SK-N-SH (cell line): ENCODE measurements around the gene C18orf54.

Experiments
- EP300 ChIP-seq, 2 experiments: IDR thresholded peaks; 2 replicates each; pipeline versions ENCODE4 v1.4.0 to v1.6.1; 2012; ENCODE audit warnings: borderline replicate concordance in 1 of 2, low read depth in 1 of 2, low read length in 1 of 2
- EZH2phosphoT487 ChIP-seq: fragments of 200-600 bp; sonication (generic); IDR thresholded peaks from 2 replicates; pipeline ENCODE4 v1.6.1; 2017; ENCODE audit warnings: low read depth, mixed run types, mild to moderate bottlenecking, antibody characterized with exemption, moderate library complexity, borderline replicate concordance
- FOXM1 ChIP-seq: IDR thresholded peaks from 2 replicates; pipeline ENCODE4 v1.4.0; 2012; ENCODE audit warnings: low read depth, mild to moderate bottlenecking
- GABPA ChIP-seq: IDR thresholded peaks from 2 replicates; pipeline ENCODE4 v1.4.0; 2012; ENCODE audit warnings: low read depth, mild to moderate bottlenecking
- MEF2A ChIP-seq: IDR thresholded peaks from 2 replicates; pipeline ENCODE4 v1.4.0; 2012; ENCODE audit warnings: low read depth, borderline replicate concordance
- POLR2AphosphoS5 ChIP-seq: IDR thresholded peaks from 2 replicates; pipeline ENCODE4 v1.6.1; 2012; ENCODE audit warnings: low read depth, low read length
- SMC3 ChIP-seq: IDR thresholded peaks from 2 replicates; pipeline ENCODE4 v1.6.1; 2012; ENCODE audit warnings: low read depth, low read length, improper control_type of control experiment
- TAF1 ChIP-seq: IDR thresholded peaks from 2 replicates; pipeline ENCODE4 v1.6.1; 2012; ENCODE audit warnings: low read depth, mild to moderate bottlenecking, low read length, moderate library complexity, borderline replicate concordance
- TEAD4 ChIP-seq: IDR thresholded peaks from 2 replicates; pipeline ENCODE4 v1.4.0; 2012; ENCODE audit warnings: mild to moderate bottlenecking, borderline replicate concordance; ENCODE audit not compliant: insufficient read depth
- TF ChIP-seq, protein P1 (sequence below): fragments of 200-600 bp; sonication (generic); IDR thresholded peaks from 2 replicates; pipeline ENCODE4 v1.6.1; 2017; ENCODE audit warnings: antibody characterized with exemption, mild to moderate bottlenecking, moderate library complexity
- TF ChIP-seq, protein P2 (sequence below): IDR thresholded peaks from 2 replicates; pipeline ENCODE4 v1.4.0; 2012; ENCODE audit warnings: low read depth
- TF ChIP-seq, protein P3 (sequence below): IDR thresholded peaks from 2 replicates; pipeline ENCODE4 v1.4.0; 2012; ENCODE audit warnings: low read depth, borderline replicate concordance

DNA sequence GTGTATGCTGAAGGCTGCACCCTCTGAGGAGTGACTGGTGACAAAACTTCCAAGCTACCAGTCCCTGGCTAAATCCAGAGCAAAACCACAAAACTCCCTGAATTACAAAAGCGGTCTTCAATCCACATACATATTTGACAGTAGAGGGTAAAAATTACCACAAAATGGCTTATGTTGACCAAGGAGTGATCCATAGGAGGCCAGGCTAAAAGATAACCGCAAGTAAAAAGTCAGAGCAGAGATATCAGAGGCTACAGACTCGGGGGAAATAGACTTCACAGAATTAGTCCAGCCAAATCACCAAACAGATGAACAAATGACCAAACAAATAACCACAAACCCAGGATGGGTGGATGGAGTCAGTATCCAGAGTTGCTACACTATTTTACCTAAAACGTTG, 19.5 kb upstream of the C18orf54 start:
- TF ChIP-seq, protein P1, sequence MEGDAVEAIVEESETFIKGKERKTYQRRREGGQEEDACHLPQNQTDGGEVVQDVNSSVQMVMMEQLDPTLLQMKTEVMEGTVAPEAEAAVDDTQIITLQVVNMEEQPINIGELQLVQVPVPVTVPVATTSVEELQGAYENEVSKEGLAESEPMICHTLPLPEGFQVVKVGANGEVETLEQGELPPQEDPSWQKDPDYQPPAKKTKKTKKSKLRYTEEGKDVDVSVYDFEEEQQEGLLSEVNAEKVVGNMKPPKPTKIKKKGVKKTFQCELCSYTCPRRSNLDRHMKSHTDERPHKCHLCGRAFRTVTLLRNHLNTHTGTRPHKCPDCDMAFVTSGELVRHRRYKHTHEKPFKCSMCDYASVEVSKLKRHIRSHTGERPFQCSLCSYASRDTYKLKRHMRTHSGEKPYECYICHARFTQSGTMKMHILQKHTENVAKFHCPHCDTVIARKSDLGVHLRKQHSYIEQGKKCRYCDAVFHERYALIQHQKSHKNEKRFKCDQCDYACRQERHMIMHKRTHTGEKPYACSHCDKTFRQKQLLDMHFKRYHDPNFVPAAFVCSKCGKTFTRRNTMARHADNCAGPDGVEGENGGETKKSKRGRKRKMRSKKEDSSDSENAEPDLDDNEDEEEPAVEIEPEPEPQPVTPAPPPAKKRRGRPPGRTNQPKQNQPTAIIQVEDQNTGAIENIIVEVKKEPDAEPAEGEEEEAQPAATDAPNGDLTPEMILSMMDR, result no peak
- TF ChIP-seq SMC3 (no peak), EZH2phosphoT487 (no peak), TEAD4 (no peak), EP300 (IDR thresholded peaks at IDR 0.05; ENCODE audit: borderline replicate concordance in 1 of 2, low read depth in 1 of 2, low read length in 1 of 2) (no peak), POLR2AphosphoS5 (no peak), GABPA (no peak), TAF1 (no peak), FOXM1 (no peak), MEF2A (no peak)
- TF ChIP-seq, protein P2, sequence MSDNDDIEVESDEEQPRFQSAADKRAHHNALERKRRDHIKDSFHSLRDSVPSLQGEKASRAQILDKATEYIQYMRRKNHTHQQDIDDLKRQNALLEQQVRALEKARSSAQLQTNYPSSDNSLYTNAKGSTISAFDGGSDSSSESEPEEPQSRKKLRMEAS, result no peak
- TF ChIP-seq, protein P3, sequence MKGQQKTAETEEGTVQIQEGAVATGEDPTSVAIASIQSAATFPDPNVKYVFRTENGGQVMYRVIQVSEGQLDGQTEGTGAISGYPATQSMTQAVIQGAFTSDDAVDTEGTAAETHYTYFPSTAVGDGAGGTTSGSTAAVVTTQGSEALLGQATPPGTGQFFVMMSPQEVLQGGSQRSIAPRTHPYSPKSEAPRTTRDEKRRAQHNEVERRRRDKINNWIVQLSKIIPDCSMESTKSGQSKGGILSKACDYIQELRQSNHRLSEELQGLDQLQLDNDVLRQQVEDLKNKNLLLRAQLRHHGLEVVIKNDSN, result no peak
